SH-SY5Y (cell line): Measurements from ENCODE around the gene TRAIP.

Experiments
- GATA2 ChIP-seq: IDR thresholded peaks from 2 replicates; pipeline ENCODE4 v1.6.1; 2011; ENCODE audit warnings: mild to moderate bottlenecking, low read depth, low read length
- GATA3 ChIP-seq: IDR thresholded peaks from 2 replicates; pipeline ENCODE4 v1.6.1; 2011; ENCODE audit warnings: low read depth, mild to moderate bottlenecking, low read length, moderate library complexity

- no peak for TF ChIP-seq GATA2
- TF ChIP-seq GATA3 = no peak
Observed at GRCh38 chr3:49869525-49870126, 13.3 kb upstream of the TRAIP start, which contains the start of gene CAMKV.
